Endodermal cell (in vitro differentiated cells): ENCODE results near the gene KIAA1217. TPM values are rescaled to one million over a fixed set of nuclear protein-coding genes. Genes with fewer than 3 reads are reported as not detected.

Experiments used
- DNase-seq: peaks from one replicate; pipeline ENCODE4 v3.0.0-alpha.2; 2017
- H3K27ac ChIP-seq: 2 replicates; pipeline ENCODE4 v1.5.1; 2013; ENCODE audit warnings: mild to moderate bottlenecking, low read depth, low read length, moderate library complexity
- H3K27me3 ChIP-seq: 2 replicates; pipeline ENCODE4 v1.6.1; 2013; ENCODE audit warnings: mild to moderate bottlenecking, low read length, moderate library complexity; ENCODE audit not compliant: insufficient read depth, control insufficient read depth, poor library complexity, severe bottlenecking
- H3K36me3 ChIP-seq: 2 replicates; pipeline ENCODE4 v1.7.0; 2013; ENCODE audit warnings: mild to moderate bottlenecking, low read length, moderate library complexity; ENCODE audit not compliant: control insufficient read depth, insufficient read depth
- H3K4me1 ChIP-seq: one replicate; pipeline ENCODE4 v1.7.0; 2013; ENCODE audit warnings: low read length; ENCODE audit not compliant: control insufficient read depth, insufficient read depth
- H3K4me3 ChIP-seq: 2 replicates; pipeline ENCODE4 v1.5.1; 2013; ENCODE audit warnings: mild to moderate bottlenecking, low read length, moderate library complexity
- H3K9ac ChIP-seq: 2 replicates; pipeline ENCODE4 v1.6.1; 2013; ENCODE audit warnings: mild to moderate bottlenecking, low read length, moderate library complexity; ENCODE audit not compliant: poor library complexity, severe bottlenecking; ENCODE audit errors: extremely low read depth
- H3K9me3 ChIP-seq: 2 replicates; pipeline ENCODE4 v1.6.1; 2013; ENCODE audit warnings: mild to moderate bottlenecking, low read length, moderate library complexity; ENCODE audit not compliant: control insufficient read depth
- H3K27ac Mint-ChIP-seq: 2 replicates; pipeline ENCODE4 v1.8.0; 2020; ENCODE audit warnings: mixed read lengths
- H3K27me3 Mint-ChIP-seq: 2 replicates; pipeline ENCODE4 v1.8.0; 2021; ENCODE audit warnings: mild to moderate bottlenecking, mixed read lengths; ENCODE audit not compliant: insufficient read depth
- H3K36me3 Mint-ChIP-seq: 2 replicates; pipeline ENCODE4 v1.8.0; 2020; ENCODE audit warnings: low read depth, mixed read lengths
- H3K4me1 Mint-ChIP-seq: 2 replicates; pipeline ENCODE4 v1.8.0; 2020; ENCODE audit warnings: mixed read lengths
- H3K4me3 Mint-ChIP-seq: 2 replicates; pipeline ENCODE4 v1.8.0; 2020; ENCODE audit warnings: mild to moderate bottlenecking, moderate library complexity, mixed read lengths
- H3K9me3 Mint-ChIP-seq: 2 replicates; pipeline ENCODE4 v1.8.0; 2020; ENCODE audit warnings: mild to moderate bottlenecking, mixed read lengths
- WGBS, 2 experiments: methylation state at CpG; one replicate each; pipeline versions ENCODE4 v1.1.5 to v1.1.7; 2013; ENCODE audit warnings: missing lambda C conversion rate in 2 of 2, mixed read lengths in 1 of 2; ENCODE audit not compliant: insufficient coverage in 1 of 2, insufficient read length in 1 of 2; 5-methylcytosine and 5-hydroxymethylcytosine counted together
- total RNA-seq, 2 donors: library from RNA; stranded (reverse); fragmentation: NEBNext Ultra II Directional in 1 of 2; extraction: Animal tissue kit (Norgen Biotek cat#: 25700) in 1 of 2; gene quantifications; 2 replicates in 1 of 2; 3 replicates in 1 of 2; pipeline ENCODE4 v1.2.1, GENCODE V29; 2021
- TF ChIP-seq, protein P1 (sequence below): fragments of 200-600 bp; sonication (generic); conservative IDR thresholded peaks from 2 replicates; pipeline ENCODE4 v1.5.0; 2021; ENCODE audit warnings: antibody characterized with exemption, mild to moderate bottlenecking

The KIAA1217 gene
- total RNA-seq, 2 donors from 2014 or later = 25.4 to 27.2 TPM

DNA sequence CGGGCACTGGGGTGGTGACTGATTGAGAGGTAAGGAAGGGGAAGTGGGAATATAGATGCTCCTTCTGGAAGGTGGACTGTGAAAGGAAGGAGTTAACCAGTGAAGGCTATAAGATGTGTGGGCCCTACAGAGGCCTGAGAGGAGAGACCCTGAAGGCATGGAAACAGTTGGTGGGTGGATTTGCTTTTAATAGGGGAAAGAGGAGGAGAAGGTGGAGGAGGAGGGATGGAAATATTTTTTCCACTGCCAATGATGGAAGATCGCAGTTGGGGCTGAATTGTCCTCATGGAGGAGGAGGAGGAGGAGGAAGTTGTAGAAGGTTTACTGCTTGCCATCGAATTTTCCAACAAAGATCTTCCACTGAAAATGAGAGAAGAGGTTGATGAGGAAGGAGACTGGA lies 80.3 kb downstream of the KIAA1217 start:
- Mint-ChIP-seq H3K36me3 (peaks cover 40% of the 10 kb centered on the region), H3K27ac (no peak overlapping the region), H3K27me3 (no peaks in the 10 kb centered on the region), H3K9me3 (peaks cover 3% of the 10 kb centered on the region), H3K4me3 (no peak overlapping the region), H3K4me1 (peaks cover 8% of the 10 kb centered on the region)
- Histone ChIP-seq H3K4me3 (no peak overlapping the region), H3K4me1 (no peaks in the 10 kb centered on the region), H3K36me3 (peaks cover 16% of the 10 kb centered on the region), H3K27me3 (no peaks in the 10 kb centered on the region), H3K9ac (no peak overlapping the region), H3K9me3 (peaks cover 10% of the 10 kb centered on the region), H3K27ac (no peak overlapping the region)
- TF ChIP-seq, protein P1, sequence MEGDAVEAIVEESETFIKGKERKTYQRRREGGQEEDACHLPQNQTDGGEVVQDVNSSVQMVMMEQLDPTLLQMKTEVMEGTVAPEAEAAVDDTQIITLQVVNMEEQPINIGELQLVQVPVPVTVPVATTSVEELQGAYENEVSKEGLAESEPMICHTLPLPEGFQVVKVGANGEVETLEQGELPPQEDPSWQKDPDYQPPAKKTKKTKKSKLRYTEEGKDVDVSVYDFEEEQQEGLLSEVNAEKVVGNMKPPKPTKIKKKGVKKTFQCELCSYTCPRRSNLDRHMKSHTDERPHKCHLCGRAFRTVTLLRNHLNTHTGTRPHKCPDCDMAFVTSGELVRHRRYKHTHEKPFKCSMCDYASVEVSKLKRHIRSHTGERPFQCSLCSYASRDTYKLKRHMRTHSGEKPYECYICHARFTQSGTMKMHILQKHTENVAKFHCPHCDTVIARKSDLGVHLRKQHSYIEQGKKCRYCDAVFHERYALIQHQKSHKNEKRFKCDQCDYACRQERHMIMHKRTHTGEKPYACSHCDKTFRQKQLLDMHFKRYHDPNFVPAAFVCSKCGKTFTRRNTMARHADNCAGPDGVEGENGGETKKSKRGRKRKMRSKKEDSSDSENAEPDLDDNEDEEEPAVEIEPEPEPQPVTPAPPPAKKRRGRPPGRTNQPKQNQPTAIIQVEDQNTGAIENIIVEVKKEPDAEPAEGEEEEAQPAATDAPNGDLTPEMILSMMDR = no peak
- no peak for DNase-seq
- WGBS, 2 experiments = 92 to 100% methylated on average over 3 of the region's 3 CpGs

GRCh38 chr10:24292304-24293293 lies 83.7 kb downstream of the KIAA1217 start:
- Mint-ChIP-seq H3K27me3 (no peaks in the 10 kb centered on the region), H3K4me3 (no peak overlapping the region), H3K36me3 (peaks cover 37% of the 10 kb centered on the region), H3K9me3 (peaks cover 3% of the 10 kb centered on the region), H3K4me1 (no peaks in the 10 kb centered on the region), H3K27ac (no peak overlapping the region)
- Histone ChIP-seq H3K27me3 (no peaks in the 10 kb centered on the region), H3K27ac (no peak overlapping the region), H3K4me1 (no peaks in the 10 kb centered on the region), H3K9ac (no peak overlapping the region), H3K4me3 (no peak overlapping the region), H3K9me3 (peaks cover 10% of the 10 kb centered on the region), H3K36me3 (peaks cover 21% of the 10 kb centered on the region)
- DNase-seq = no peak
- TF ChIP-seq, protein P1 = no peak
- whole genome bisulfite sequencing, 2 experiments = 94 to 95% methylated on average over 7 to 11 of the region's 11 CpGs

GRCh38 chr10:24299578-24300260 lies 90.8 kb downstream of the KIAA1217 start:
- Histone ChIP-seq H3K9ac (no peak overlapping the region), H3K27me3 (no peaks in the 10 kb centered on the region), H3K9me3 (no peaks in the 10 kb centered on the region), H3K27ac (no peak overlapping the region), H3K4me1 (no peaks in the 10 kb centered on the region), H3K36me3 (peaks cover 5% of the 10 kb centered on the region), H3K4me3 (no peak overlapping the region)
- H3K4me3 Mint-ChIP-seq = no peak overlapping the region
- no peaks in the 10 kb centered on the region for H3K27me3 Mint-ChIP-seq
- TF ChIP-seq, protein P1 = no peak
- DNase-seq = no peak
- peaks cover 2% of the 10 kb centered on the region for H3K36me3 Mint-ChIP-seq
- H3K27ac Mint-ChIP-seq = peak overlapping the region; percentile 42
- H3K4me1 Mint-ChIP-seq = peaks cover 4% of the 10 kb centered on the region
- no peaks in the 10 kb centered on the region for H3K9me3 Mint-ChIP-seq
- WGBS, 2 experiments = 95 to 98% methylated on average over 6 of the region's 6 CpGs
